ENCODE measurements around the gene OTUD3.

GRCh38 chr1:19903621-19904020, 21.4 kb downstream of the OTUD3 start:
- TF ChIP-seq CTCF (IDR thresholded peaks at IDR 0.05) (no peak), POLR2A (IDR thresholded peaks at IDR 0.05) (no peak)
